B cell (primary cell): ENCODE data around the gene COL11A2. TPM values are rescaled to one million over a fixed set of nuclear protein-coding genes. Genes with fewer than 3 reads are reported as not detected.
A peak's percentile ranks its signal among the peaks of the same experiment; 100 is the strongest.

Experiments
- ATAC-seq: fragments of 200-7000 bp; cut with Tn5 transposase; one replicate; pipeline ENCODE4 v1.10.0; 2021; ENCODE audit warnings: low read depth, mild to moderate bottlenecking, moderate number of reproducible peaks, moderate library complexity
- CTCF ChIA-PET: fragments of 350-600 bp; sonication (Branson Sonifier 250); formaldehyde crosslinking; loops from one replicate; lab custom pipeline; 2021; ENCODE audit warnings: antibody characterized with exemption, inconsistent platforms; lab: Charles Lee
- POLR2A ChIA-PET: fragments of 350-600 bp; sonication (Branson Sonifier 250); formaldehyde crosslinking; loops from one replicate; lab custom pipeline; 2021; ENCODE audit warnings: antibody characterized with exemption; lab: Charles Lee
- DNase-seq: peaks from one replicate; pipeline ENCODE4 v3.0.0; 2013
- H2AFZ ChIP-seq: 2 replicates; pipeline ENCODE4 v1.6.1; 2012; ENCODE audit warnings: mild to moderate bottlenecking, low read depth, low read length; ENCODE audit not compliant: insufficient read depth, poor library complexity, severe bottlenecking
- H3K27ac ChIP-seq, 2 donors: 1 replicate in 1 of 2; 2 replicates in 1 of 2; pipeline ENCODE4 v1.5.1; 2012 to 2013; ENCODE audit warnings: low read length in 2 of 2, mild to moderate bottlenecking in 2 of 2, moderate library complexity in 1 of 2
- H3K27me3 ChIP-seq, 4 experiments: fragments of 200-600 bp in 1 of 4; sonication (generic) in 1 of 4; replicated peaks in 1 of 4; 1 replicate in 2 of 4; 2 replicates in 2 of 4; pipeline versions ENCODE4 v1.6.1 to v1.7.0; 2013 to 2016; ENCODE audit warnings: low read length in 3 of 4, mild to moderate bottlenecking in 2 of 4, mixed read lengths in 1 of 4, moderate library complexity in 1 of 4; ENCODE audit not compliant: insufficient read depth in 4 of 4, control insufficient read depth in 3 of 4; ENCODE audit errors: control extremely low read depth in 1 of 4
- H3K36me3 ChIP-seq, 2 experiments: replicated peaks in 1 of 2; 1 replicate in 1 of 2; 2 replicates in 1 of 2; pipeline versions ENCODE4 v1.6.1 to v1.7.1; 2013; ENCODE audit warnings: low read length in 1 of 2; ENCODE audit not compliant: insufficient read depth in 2 of 2, control insufficient read depth in 1 of 2; ENCODE audit errors: control extremely low read depth in 1 of 2, extremely low read depth in 1 of 2
- H3K4me1 ChIP-seq, 2 donors: fragments of 200-600 bp in 1 of 2; sonication (generic) in 1 of 2; 1 replicate in 1 of 2; 2 replicates in 1 of 2; pipeline versions ENCODE4 v1.5.1 to v1.6.1; 2013 to 2017; ENCODE audit warnings: low read length in 2 of 2; ENCODE audit not compliant: control insufficient read depth in 2 of 2, insufficient read depth in 2 of 2
- H3K4me2 ChIP-seq: replicated peaks from 2 replicates; pipeline ENCODE3; 2012; ENCODE audit warnings: mild to moderate bottlenecking, low read depth, low read length; ENCODE audit not compliant: poor library complexity, severe bottlenecking
- H3K4me3 ChIP-seq, 5 experiments: fragments of 200-600 bp in 1 of 5; sonication (generic) in 1 of 5; 1 replicate in 3 of 5; 2 replicates in 2 of 5; pipeline versions ENCODE4 v1.5.1 to v1.7.0; 2011 to 2016; ENCODE audit warnings: low read length in 4 of 5, mild to moderate bottlenecking in 4 of 5, low read depth in 2 of 5, control low read depth in 1 of 5, moderate library complexity in 1 of 5; ENCODE audit not compliant: insufficient read depth in 1 of 5; ENCODE audit errors: control extremely low read depth in 1 of 5, extremely low read depth in 1 of 5
- H3K79me2 ChIP-seq: fragments of 200-600 bp; sonication (generic); one replicate; pipeline ENCODE4 v1.6.0; 2016; ENCODE audit warnings: low read length; ENCODE audit not compliant: control insufficient read depth, insufficient read depth
- H3K9ac ChIP-seq: fragments of 200-600 bp; sonication (generic); 2 replicates; pipeline ENCODE4 v1.6.1; 2017; ENCODE audit warnings: mild to moderate bottlenecking, low read length, moderate library complexity
- H3K9me3 ChIP-seq, 3 donors: one replicate each; pipeline versions ENCODE4 v1.6.1 to v1.7.1; 2013; ENCODE audit warnings: low read length in 2 of 3; ENCODE audit not compliant: control insufficient read depth in 2 of 3, insufficient read depth in 1 of 3; ENCODE audit errors: control extremely low read depth in 1 of 3
- H4K20me1 ChIP-seq: 2 replicates; pipeline ENCODE4 v1.6.0; 2012; ENCODE audit warnings: mild to moderate bottlenecking, low read length; ENCODE audit not compliant: insufficient read depth, control insufficient read depth, poor library complexity, severe bottlenecking
- H3K27ac Mint-ChIP-seq: one replicate; pipeline ENCODE4 v1.8.0; 2021; ENCODE audit warnings: mixed read lengths
- H3K27me3 Mint-ChIP-seq: one replicate; pipeline ENCODE4 v1.8.0; 2021; ENCODE audit warnings: mixed read lengths
- H3K4me1 Mint-ChIP-seq: one replicate; pipeline ENCODE4 v1.8.0; 2021; ENCODE audit warnings: mixed read lengths
- H3K4me3 Mint-ChIP-seq: one replicate; pipeline ENCODE4 v1.8.0; 2021; ENCODE audit warnings: mixed read lengths
- H3K9me3 Mint-ChIP-seq: one replicate; pipeline ENCODE4 v1.8.0; 2022; ENCODE audit warnings: mixed read lengths; ENCODE audit not compliant: insufficient read depth
- EZH2 ChIP-seq: IDR thresholded peaks from 2 replicates; pipeline ENCODE4 v1.6.1; 2012; ENCODE audit warnings: borderline replicate concordance, low read depth, mild to moderate bottlenecking, moderate library complexity, low read length; ENCODE audit not compliant: insufficient read depth, poor library complexity, severe bottlenecking
- WGBS: methylation state at CpG from one replicate; pipeline ENCODE4 v1.1.5; 2013; ENCODE audit warnings: missing lambda C conversion rate; ENCODE audit not compliant: insufficient coverage; 5-methylcytosine and 5-hydroxymethylcytosine counted together
- intact Hi-C: fragments of 100-400 bp; cut with micrococcal nuclease; formaldehyde crosslinking; loops from one replicate; pipeline ENCODE4 v1.10.0; 2022
- polyA plus RNA-seq: library from polyadenylated mRNA; depleted of rRNA; stranded (reverse); fragments of >200 nt; gene quantifications from 2 replicates; pipeline ENCODE4 v1.2.3, GENCODE V29; 2012
- total RNA-seq, 2 donors: library from RNA; stranded (reverse); fragments of 120-200 nt in 1 of 2; gene quantifications; 1 replicate in 1 of 2; 2 replicates in 1 of 2; pipeline versions ENCODE4 v1.2.3 to v1.2.4, GENCODE V29; 2013 to 2022
- TF ChIP-seq, protein P1 (sequence below): fragments of 200-600 bp; IDR thresholded peaks from one replicate; pipeline ENCODE4 v1.8.0; 2022; ENCODE audit warnings: antibody characterized with exemption, mild to moderate bottlenecking

The COL11A2 gene
- total and polyA plus RNA-seq, 2 donors (not counting 1 experiment from before 2014, with no cell fraction given): 0.39 to 0.82 TPM

DNA sequence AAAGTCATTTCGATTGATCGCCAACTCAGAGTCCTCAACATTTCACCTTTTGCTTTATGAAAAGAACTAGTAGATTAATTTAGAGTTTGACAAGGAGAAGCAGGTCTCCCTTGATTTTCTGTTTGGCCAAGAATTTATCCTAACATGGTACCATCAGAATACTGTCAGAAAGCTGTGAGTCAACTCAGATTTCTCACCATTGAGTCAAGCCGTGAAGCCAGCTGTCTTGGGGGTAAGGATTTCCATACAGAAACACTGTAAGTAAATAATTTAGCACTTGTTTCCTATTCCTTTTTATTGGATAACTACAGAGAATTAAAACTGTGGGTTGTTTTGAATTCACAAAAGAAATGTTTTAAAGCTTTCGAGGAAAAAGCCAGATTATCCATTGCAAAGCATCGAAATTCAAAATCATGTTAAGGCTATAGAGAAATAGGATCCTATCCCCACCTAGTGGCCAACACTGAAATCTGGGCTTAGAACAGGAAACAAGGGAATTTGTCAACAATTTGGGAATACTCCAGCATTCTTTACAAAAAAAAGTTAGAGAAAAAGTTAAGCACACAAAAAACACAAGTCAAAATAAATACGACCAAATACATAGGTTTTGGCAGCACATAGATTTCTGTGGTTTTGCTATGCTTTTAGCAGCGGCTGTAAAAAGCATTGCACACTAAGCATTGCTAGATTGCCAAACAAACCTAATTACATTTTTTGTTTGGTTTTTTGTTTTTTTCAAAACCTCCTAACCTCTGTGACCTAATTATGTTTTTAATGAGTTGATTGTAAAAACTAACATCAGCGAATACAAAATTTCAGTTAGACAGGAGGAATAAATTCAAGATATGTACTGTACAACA lies 44.2 kb downstream of the COL11A2 start:
- Histone ChIP-seq H3K36me3 (no peaks in the 10 kb centered on the region), H3K4me3 (no peak overlapping the region), H3K27me3 (peaks cover 0 to 7% (median under 1%) of the 10 kb centered on the region in 4 experiments), H3K79me2 (no peaks in the 10 kb centered on the region), H3K4me1 (peaks cover 7 to 14% of the 10 kb centered on the region in 2 donors), H4K20me1 (no peaks in the 10 kb centered on the region), H3K9ac (no peak overlapping the region), H2AFZ (no peak overlapping the region), H3K9me3 (peaks cover 0 to 11% (median 7%) of the 10 kb centered on the region in 3 donors), H3K4me2 (no peak overlapping the region), H3K27ac (no peak overlapping the region)
- ChIA-PET POLR2A (no interaction called here), CTCF (interaction anchor here (0.6 to 7.8 kb wide), 29 partner anchors 8 to 262 kb away, joined by 3 to 122 read pairs (median 4); partner anchors contain the start of genes HLA-DMA, HLA-DOA and RING1)
- Mint-ChIP-seq H3K27me3 (peaks cover 4% of the 10 kb centered on the region), H3K27ac (no peak overlapping the region), H3K9me3 (peaks cover 4% of the 10 kb centered on the region), H3K4me3 (no peak overlapping the region), H3K4me1 (peaks cover 11% of the 10 kb centered on the region)
- 0% methylated on average over 1 of the region's 8 CpGs for WGBS
- intact Hi-C loops: loop anchor here (1.0 to 5.0 kb wide), 5 partner anchors 36 to 148 kb away; no protein-coding TSS in a partner anchor
- TF ChIP-seq, protein P1, sequence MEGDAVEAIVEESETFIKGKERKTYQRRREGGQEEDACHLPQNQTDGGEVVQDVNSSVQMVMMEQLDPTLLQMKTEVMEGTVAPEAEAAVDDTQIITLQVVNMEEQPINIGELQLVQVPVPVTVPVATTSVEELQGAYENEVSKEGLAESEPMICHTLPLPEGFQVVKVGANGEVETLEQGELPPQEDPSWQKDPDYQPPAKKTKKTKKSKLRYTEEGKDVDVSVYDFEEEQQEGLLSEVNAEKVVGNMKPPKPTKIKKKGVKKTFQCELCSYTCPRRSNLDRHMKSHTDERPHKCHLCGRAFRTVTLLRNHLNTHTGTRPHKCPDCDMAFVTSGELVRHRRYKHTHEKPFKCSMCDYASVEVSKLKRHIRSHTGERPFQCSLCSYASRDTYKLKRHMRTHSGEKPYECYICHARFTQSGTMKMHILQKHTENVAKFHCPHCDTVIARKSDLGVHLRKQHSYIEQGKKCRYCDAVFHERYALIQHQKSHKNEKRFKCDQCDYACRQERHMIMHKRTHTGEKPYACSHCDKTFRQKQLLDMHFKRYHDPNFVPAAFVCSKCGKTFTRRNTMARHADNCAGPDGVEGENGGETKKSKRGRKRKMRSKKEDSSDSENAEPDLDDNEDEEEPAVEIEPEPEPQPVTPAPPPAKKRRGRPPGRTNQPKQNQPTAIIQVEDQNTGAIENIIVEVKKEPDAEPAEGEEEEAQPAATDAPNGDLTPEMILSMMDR: peak; percentile 80
- TF ChIP-seq EZH2: no peak
- peak; percentile 60 for DNase-seq
- peak; percentile 59 for ATAC-seq

GRCh38 chr6:33144373-33144772 lies 47.9 kb downstream of the COL11A2 start:
- TF ChIP-seq, protein P1: no peak
- no peak for TF ChIP-seq EZH2
- no peaks in the 10 kb centered on the region for H3K9me3 Mint-ChIP-seq
- no peaks in the 10 kb centered on the region for H4K20me1 ChIP-seq
- H3K27ac ChIP-seq: no peak overlapping the region
- peak overlapping the region; percentile 21 for H3K4me3 Mint-ChIP-seq
- no peak overlapping the region for H2AFZ ChIP-seq
- WGBS: 0% methylated on average over 1 of the region's 1 CpG
- DNase-seq (peak; percentile 57), ATAC-seq (peak; percentile 74)
- peaks cover 9 to 27% of the 10 kb centered on the region in 2 donors for H3K4me1 ChIP-seq
- no peak overlapping the region for H3K4me2 ChIP-seq
- H3K4me1 Mint-ChIP-seq: peaks cover 28% of the 10 kb centered on the region
- H3K9ac ChIP-seq: no peak overlapping the region
- no peaks in the 10 kb centered on the region for H3K36me3 ChIP-seq
- no peak overlapping the region for H3K27ac Mint-ChIP-seq
- H3K79me2 ChIP-seq: no peaks in the 10 kb centered on the region
- POLR2A ChIA-PET: interaction anchor here (0.6 to 0.7 kb wide), 2 partner anchors 46 to 160 kb away, joined by 3 to 6 read pairs; no protein-coding TSS in a partner anchor
- peaks cover 0 to 5% (median 0%) of the 10 kb centered on the region in 3 donors for H3K9me3 ChIP-seq
- H3K27me3 Mint-ChIP-seq: peaks cover 5% of the 10 kb centered on the region
- CTCF ChIA-PET: interaction anchor here (0.6 to 7.8 kb wide), 5 partner anchors 9 to 493 kb away, joined by 4 to 122 read pairs (median 5); no protein-coding TSS in a partner anchor
- H3K4me3 ChIP-seq: no peak overlapping the region
- H3K27me3 ChIP-seq: peaks cover 0 to 6% (median 0%) of the 10 kb centered on the region in 4 experiments
- intact Hi-C loops: no loop called here
